AG04450 (cell line): ENCODE results near the gene ARHGAP1. TPM values are rescaled to one million over a fixed set of nuclear protein-coding genes. Genes with fewer than 3 reads are reported as not detected.
"Not testable (repeated sequence)": the region's sequence is repeated elsewhere in the genome, so short reads cannot be mapped to it uniquely, and the experiment has no call there.

Experiments used
- CTCF ChIA-PET: fragments of 300-600, 350-600 bp; formaldehyde crosslinking; extraction: SDS; loops from one replicate; lab custom pipeline; 2022; ENCODE audit warnings: antibody characterized with exemption, inconsistent platforms; lab: Charles Lee
- POLR2A ChIA-PET: fragments of 350-600 bp; formaldehyde crosslinking; extraction: SDS; loops from one replicate; lab custom pipeline; 2021; ENCODE audit warnings: antibody characterized with exemption, inconsistent platforms; lab: Yijun Ruan, JAX
- DNase-seq: peaks from one replicate; pipeline ENCODE4 v3.0.0-alpha.2; 2011; ENCODE audit warnings: low read depth, low spot score
- H3K27ac ChIP-seq: one replicate; pipeline ENCODE4 v1.5.1; 2012; ENCODE audit warnings: low read depth, low read length, control low read depth
- H3K27me3 ChIP-seq: one replicate; pipeline ENCODE4 v1.6.0; 2012; ENCODE audit warnings: low read length; ENCODE audit not compliant: control insufficient read depth, insufficient read depth
- H3K4me3 ChIP-seq: 2 replicates; pipeline ENCODE4 v1.5.1; 2011; ENCODE audit warnings: mild to moderate bottlenecking, low read depth, low read length, control low read depth
- H3K9me3 ChIP-seq: 2 replicates; pipeline ENCODE4 v1.5.1; 2012; ENCODE audit warnings: low read length; ENCODE audit not compliant: control insufficient read depth, insufficient read depth
- CTCF ChIP-seq: IDR thresholded peaks from 2 replicates; pipeline ENCODE4 v1.5.1; 2011; ENCODE audit warnings: low read depth, low read length, control low read depth, inconsistent platforms
- polyA plus RNA-seq: library from polyadenylated mRNA; depleted of rRNA; stranded (reverse); fragments of >200 nt; gene quantifications from 2 replicates; pipeline ENCODE4 v1.2.3, GENCODE V29; 2011

Gene ARHGAP1
- polyA plus RNA-seq, 1 experiment = 42.4 TPM

GRCh38 chr11:46711303-46711702 lies 10.9 kb upstream of the ARHGAP1 start:
- Histone ChIP-seq H3K4me3 (no peak overlapping the region), H3K9me3 (no peaks in the 10 kb centered on the region), H3K27ac (peak overlapping the region; percentile 86), H3K27me3 (no peaks in the 10 kb centered on the region)
- no peak for DNase-seq
- POLR2A ChIA-PET = interaction anchor here (1.2 kb wide), 1 partner anchor 11 kb away, joined by 5 read pairs; the partner anchor contains the start of genes ARHGAP1 and ZNF408
- CTCF ChIA-PET = interaction anchor here (0.7 kb wide), 1 partner anchor 74 kb away, joined by 3 read pairs; no protein-coding TSS in a partner anchor
- no peak for TF ChIP-seq CTCF

GRCh38 chr11:46710821-46711269 lies 10.4 kb upstream of the ARHGAP1 start:
- DNase-seq = peak; percentile 85
- H3K9me3 ChIP-seq = no peaks in the 10 kb centered on the region
- CTCF ChIA-PET = interaction anchor here (0.7 kb wide), 1 partner anchor 74 kb away, joined by 3 read pairs; no protein-coding TSS in a partner anchor
- H3K4me3 ChIP-seq = no peak overlapping the region
- no peak for TF ChIP-seq CTCF
- peak overlapping the region; percentile 86 for H3K27ac ChIP-seq
- H3K27me3 ChIP-seq = no peaks in the 10 kb centered on the region
- POLR2A ChIA-PET = interaction anchor here (1.2 kb wide), 1 partner anchor 10 kb away, joined by 5 read pairs; the partner anchor contains the start of genes ARHGAP1 and ZNF408

GRCh38 chr11:46709351-46709750 lies 8.9 kb upstream of the ARHGAP1 start:
- DNase-seq, H3K27me3 ChIP-seq, H3K27ac ChIP-seq, H3K4me3 ChIP-seq, CTCF ChIA-PET, H3K9me3 ChIP-seq: not testable (repeated sequence)
- POLR2A ChIA-PET = interaction anchor here (0.7 to 0.9 kb wide), 2 partner anchors 9 to 10 kb away, joined by 3 to 4 read pairs; partner anchors contain the start of genes ARHGAP1, F2 and ZNF408

GRCh38 chr11:46706886-46707285 lies 6.5 kb upstream of the ARHGAP1 start:
- no peak for TF ChIP-seq CTCF
- no peak overlapping the region for H3K27ac ChIP-seq
- no peaks in the 10 kb centered on the region for H3K9me3 ChIP-seq
- DNase-seq = no peak
- no peaks in the 10 kb centered on the region for H3K27me3 ChIP-seq
- ChIA-PET POLR2A (no interaction called here), CTCF (no interaction called here)
- H3K4me3 ChIP-seq = no peak overlapping the region

- POLR2A ChIA-PET = no interaction called here
- H3K27ac ChIP-seq = no peak overlapping the region
- TF ChIP-seq CTCF = no peak
- no peaks in the 10 kb centered on the region for H3K27me3 ChIP-seq
- DNase-seq = no peak
- CTCF ChIA-PET = no interaction called here
- H3K9me3 ChIP-seq = no peaks in the 10 kb centered on the region; the same call in 1 of the 2 replicates
- no peak overlapping the region for H3K4me3 ChIP-seq
Observed at GRCh38 chr11:46705070-46705688, 4.8 kb upstream of the ARHGAP1 start.
